ENCODE data around the gene EEFSEC. TPM values are rescaled to one million over a fixed set of nuclear protein-coding genes. Genes with fewer than 3 reads are reported as not detected.

The EEFSEC gene
- total RNA-seq, 1 donor from 2014 or later, result 6.1 TPM

DNA sequence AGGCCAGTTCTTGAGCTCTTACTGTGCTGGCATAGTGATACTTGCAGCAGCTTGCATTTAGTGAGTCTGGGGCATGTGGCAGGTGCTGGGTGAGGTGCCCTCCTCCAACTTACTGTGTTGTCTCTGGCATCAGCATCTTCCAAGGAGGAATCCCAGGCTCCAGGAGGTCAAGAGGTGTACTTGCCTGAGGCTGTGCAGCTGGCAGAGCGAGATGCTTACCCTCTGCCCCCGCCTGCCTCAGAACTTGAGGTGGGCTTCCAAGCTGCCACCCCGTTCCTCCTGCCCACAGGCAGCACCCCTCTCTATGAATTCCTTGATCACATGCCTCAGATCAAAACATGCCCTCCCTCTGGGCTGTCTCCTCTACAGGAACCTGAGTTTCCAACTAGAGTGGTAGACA lies 86.0 kb downstream of the EEFSEC start:
- H3K9ac ChIP-seq (ENCODE audit: low read length), result no peak overlapping the region
- H3K9me3 ChIP-seq (ENCODE audit: insufficient read depth, low read depth, low read length), result no peaks in the 10 kb centered on the region
- no peaks in the 10 kb centered on the region for H3K36me3 ChIP-seq (ENCODE audit: insufficient read depth, low read length)
- H3K27me3 ChIP-seq (ENCODE audit: insufficient read depth, low read length), result no peaks in the 10 kb centered on the region
- Mint-ChIP-seq H3K27me3 (ENCODE audit: low read depth, unreplicated experiment) (peaks cover 3% of the 10 kb centered on the region), H3K4me1 (ENCODE audit: low read depth, unreplicated experiment) (peaks cover 6% of the 10 kb centered on the region), H3K27ac (ENCODE audit: unreplicated experiment) (no peak overlapping the region), H3K36me3 (ENCODE audit: low read depth, unreplicated experiment) (peaks cover 3% of the 10 kb centered on the region), H3K4me3 (ENCODE audit: unreplicated experiment) (no peak overlapping the region), H3K9me3 (ENCODE audit: unreplicated experiment) (no peaks in the 10 kb centered on the region)
- DNase-seq (ENCODE audit: low read depth), result no peak
- no peak overlapping the region for H2AFZ ChIP-seq (ENCODE audit: low read depth, low read length)
- TF ChIP-seq CTCF (IDR thresholded peaks at IDR 0.05; ENCODE audit: insufficient read depth, low read depth, low read length) (no peak), EZH2 (IDR thresholded peaks at IDR 0.05; ENCODE audit: insufficient read depth, low read length) (no peak)
- no peak overlapping the region for H3K4me2 ChIP-seq (ENCODE audit: low read length)
- no peaks in the 10 kb centered on the region for H3K4me1 ChIP-seq (ENCODE audit: insufficient read depth, low read length)
- peaks cover 21% of the 10 kb centered on the region for H4K20me1 ChIP-seq (ENCODE audit: insufficient read depth, low read length)
- FAIRE-seq, result no peak
- no peak overlapping the region for H3K27ac ChIP-seq (ENCODE audit: low read depth, low read length)
- H3K79me2 ChIP-seq (ENCODE audit: insufficient read depth, low read length), result no peaks in the 10 kb centered on the region
- no peak overlapping the region for H3K4me3 ChIP-seq (ENCODE audit: insufficient read depth, low read depth, low read length)

GRCh38 chr3:128240232-128240631 lies 87.0 kb downstream of the EEFSEC start:
- Histone ChIP-seq H2AFZ (ENCODE audit: low read depth, low read length) (no peak overlapping the region), H3K9ac (ENCODE audit: low read length) (no peak overlapping the region), H3K79me2 (ENCODE audit: insufficient read depth, low read length) (no peaks in the 10 kb centered on the region), H3K36me3 (ENCODE audit: insufficient read depth, low read length) (no peaks in the 10 kb centered on the region), H3K27ac (ENCODE audit: low read depth, low read length) (no peak overlapping the region), H3K4me1 (ENCODE audit: insufficient read depth, low read length) (no peaks in the 10 kb centered on the region), H3K9me3 (ENCODE audit: insufficient read depth, low read depth, low read length) (no peaks in the 10 kb centered on the region), H4K20me1 (ENCODE audit: insufficient read depth, low read length) (peaks cover 21% of the 10 kb centered on the region), H3K4me2 (ENCODE audit: low read length) (no peak overlapping the region), H3K4me3 (ENCODE audit: insufficient read depth, low read depth, low read length) (no peak overlapping the region), H3K27me3 (ENCODE audit: insufficient read depth, low read length) (no peaks in the 10 kb centered on the region)
- TF ChIP-seq EZH2 (IDR thresholded peaks at IDR 0.05; ENCODE audit: insufficient read depth, low read length) (no peak), CTCF (IDR thresholded peaks at IDR 0.05; ENCODE audit: insufficient read depth, low read depth, low read length) (no peak)
- peaks cover 13% of the 10 kb centered on the region for H3K4me1 Mint-ChIP-seq (ENCODE audit: low read depth, unreplicated experiment)
- no peak overlapping the region for H3K27ac Mint-ChIP-seq (ENCODE audit: unreplicated experiment)
- H3K27me3 Mint-ChIP-seq (ENCODE audit: low read depth, unreplicated experiment), result peaks cover 6% of the 10 kb centered on the region
- H3K4me3 Mint-ChIP-seq (ENCODE audit: unreplicated experiment), result no peak overlapping the region
- no peak for FAIRE-seq
- no peaks in the 10 kb centered on the region for H3K9me3 Mint-ChIP-seq (ENCODE audit: unreplicated experiment)
- peaks cover 4% of the 10 kb centered on the region for H3K36me3 Mint-ChIP-seq (ENCODE audit: low read depth, unreplicated experiment)
- no peak for DNase-seq (ENCODE audit: low read depth)

DNA sequence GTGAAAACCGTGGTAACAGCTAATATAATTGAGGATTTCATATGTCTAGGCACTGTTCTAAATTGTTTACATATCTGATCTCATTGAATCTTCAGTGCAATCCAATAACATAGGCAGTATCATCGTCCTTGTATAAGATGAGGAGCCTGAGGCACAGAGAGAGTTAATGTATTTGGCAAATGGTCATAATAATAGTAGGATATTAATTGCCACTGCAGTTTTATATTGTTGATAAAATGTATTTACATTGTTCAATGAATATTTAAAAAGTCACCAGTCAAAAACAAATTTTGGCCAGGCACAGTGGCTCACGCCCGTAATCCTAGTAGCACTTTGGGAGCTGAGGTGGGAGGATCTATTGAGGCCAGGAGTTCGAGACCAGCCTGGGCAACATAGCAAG lies 88.5 kb downstream of the EEFSEC start:
- Histone ChIP-seq H3K4me2 (ENCODE audit: low read length) (no peak overlapping the region), H3K4me1 (ENCODE audit: insufficient read depth, low read length) (no peaks in the 10 kb centered on the region), H4K20me1 (ENCODE audit: insufficient read depth, low read length) (peaks cover 14% of the 10 kb centered on the region), H3K27me3 (ENCODE audit: insufficient read depth, low read length) (no peaks in the 10 kb centered on the region), H3K9ac (ENCODE audit: low read length) (no peak overlapping the region), H2AFZ (ENCODE audit: low read depth, low read length) (no peak overlapping the region), H3K9me3 (ENCODE audit: insufficient read depth, low read depth, low read length) (no peaks in the 10 kb centered on the region), H3K79me2 (ENCODE audit: insufficient read depth, low read length) (no peaks in the 10 kb centered on the region), H3K4me3 (ENCODE audit: insufficient read depth, low read depth, low read length) (no peak overlapping the region), H3K36me3 (ENCODE audit: insufficient read depth, low read length) (no peaks in the 10 kb centered on the region), H3K27ac (ENCODE audit: low read depth, low read length) (no peak overlapping the region)
- DNase-seq (ENCODE audit: low read depth) (no peak), FAIRE-seq (no peak)
- Mint-ChIP-seq H3K4me1 (ENCODE audit: low read depth, unreplicated experiment) (peaks cover 14% of the 10 kb centered on the region), H3K4me3 (ENCODE audit: unreplicated experiment) (no peak overlapping the region), H3K36me3 (ENCODE audit: low read depth, unreplicated experiment) (peaks cover 6% of the 10 kb centered on the region), H3K27me3 (ENCODE audit: low read depth, unreplicated experiment) (peaks cover 12% of the 10 kb centered on the region), H3K9me3 (ENCODE audit: unreplicated experiment) (no peaks in the 10 kb centered on the region), H3K27ac (ENCODE audit: unreplicated experiment) (no peak overlapping the region)
- TF ChIP-seq EZH2 (IDR thresholded peaks at IDR 0.05; ENCODE audit: insufficient read depth, low read length), result no peak
- no peak for TF ChIP-seq CTCF (IDR thresholded peaks at IDR 0.05; ENCODE audit: insufficient read depth, low read depth, low read length)
